Lower leg skin (tissue), 3 donors: ENCODE results near the gene CYP27A1.

Experiments used
- CTCF ChIP-seq, 3 donors: fragments of 450-650 bp; IDR thresholded peaks; one replicate each; pipeline ENCODE4 v1.5.1; 2016; ENCODE audit warnings: antibody characterized with exemption in 3 of 3, mild to moderate bottlenecking in 3 of 3, moderate library complexity in 2 of 3
- POLR2A ChIP-seq, 2 donors: fragments of 450-650 bp; IDR thresholded peaks; one replicate each; pipeline ENCODE4 v1.6.1; 2016 to 2017; ENCODE audit warnings: antibody characterized with exemption in 2 of 2, mild to moderate bottlenecking in 1 of 2, moderate library complexity in 1 of 2

- TF ChIP-seq CTCF (IDR thresholded peaks at IDR 0.05): no peak
- no peak for TF ChIP-seq POLR2A (IDR thresholded peaks at IDR 0.05)
These were observed 74.9 kb downstream of the CYP27A1 start for GRCh38 chr2:218856896-218857243.
